GM10266 (cell line): ENCODE results near the gene NTSR2.

Experiments used
- DNase-seq: peaks from one replicate; pipeline ENCODE4 v3.0.0; 2012; ENCODE audit errors: extremely low spot score
- TF ChIP-seq, protein P1 (sequence below): IDR thresholded peaks from 2 replicates; pipeline ENCODE4 v1.5.1; 2012; ENCODE audit warnings: mild to moderate bottlenecking, low read depth; ENCODE audit not compliant: control insufficient read depth, insufficient read depth; ENCODE audit errors: missing control alignments

NTSR2 gene

DNA sequence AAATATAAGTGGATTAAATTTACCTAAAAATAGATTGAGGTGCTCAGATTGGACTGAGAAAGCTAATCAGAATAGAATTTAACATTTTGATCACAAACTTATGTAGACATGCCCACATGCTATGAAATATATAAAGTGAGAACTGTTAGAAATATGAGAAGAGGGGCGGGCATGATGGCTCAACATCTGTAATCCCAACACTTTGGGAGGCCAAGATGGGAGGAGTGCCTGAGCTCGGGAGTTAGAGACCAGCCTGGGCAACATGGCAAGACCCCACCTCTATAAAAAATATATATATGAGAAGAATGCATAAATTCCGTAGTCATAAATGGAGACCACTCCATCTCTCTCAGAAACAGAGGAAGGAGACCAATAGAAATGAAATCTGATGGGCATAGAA lies 25.7 kb downstream of the NTSR2 start:
- TF ChIP-seq, protein P1, sequence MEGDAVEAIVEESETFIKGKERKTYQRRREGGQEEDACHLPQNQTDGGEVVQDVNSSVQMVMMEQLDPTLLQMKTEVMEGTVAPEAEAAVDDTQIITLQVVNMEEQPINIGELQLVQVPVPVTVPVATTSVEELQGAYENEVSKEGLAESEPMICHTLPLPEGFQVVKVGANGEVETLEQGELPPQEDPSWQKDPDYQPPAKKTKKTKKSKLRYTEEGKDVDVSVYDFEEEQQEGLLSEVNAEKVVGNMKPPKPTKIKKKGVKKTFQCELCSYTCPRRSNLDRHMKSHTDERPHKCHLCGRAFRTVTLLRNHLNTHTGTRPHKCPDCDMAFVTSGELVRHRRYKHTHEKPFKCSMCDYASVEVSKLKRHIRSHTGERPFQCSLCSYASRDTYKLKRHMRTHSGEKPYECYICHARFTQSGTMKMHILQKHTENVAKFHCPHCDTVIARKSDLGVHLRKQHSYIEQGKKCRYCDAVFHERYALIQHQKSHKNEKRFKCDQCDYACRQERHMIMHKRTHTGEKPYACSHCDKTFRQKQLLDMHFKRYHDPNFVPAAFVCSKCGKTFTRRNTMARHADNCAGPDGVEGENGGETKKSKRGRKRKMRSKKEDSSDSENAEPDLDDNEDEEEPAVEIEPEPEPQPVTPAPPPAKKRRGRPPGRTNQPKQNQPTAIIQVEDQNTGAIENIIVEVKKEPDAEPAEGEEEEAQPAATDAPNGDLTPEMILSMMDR, result no peak
- DNase-seq, result no peak

- TF ChIP-seq, protein P1, result no peak
- no peak for DNase-seq
Observed at GRCh38 chr2:11642972-11643371, 27.0 kb downstream of the NTSR2 start.

DNA sequence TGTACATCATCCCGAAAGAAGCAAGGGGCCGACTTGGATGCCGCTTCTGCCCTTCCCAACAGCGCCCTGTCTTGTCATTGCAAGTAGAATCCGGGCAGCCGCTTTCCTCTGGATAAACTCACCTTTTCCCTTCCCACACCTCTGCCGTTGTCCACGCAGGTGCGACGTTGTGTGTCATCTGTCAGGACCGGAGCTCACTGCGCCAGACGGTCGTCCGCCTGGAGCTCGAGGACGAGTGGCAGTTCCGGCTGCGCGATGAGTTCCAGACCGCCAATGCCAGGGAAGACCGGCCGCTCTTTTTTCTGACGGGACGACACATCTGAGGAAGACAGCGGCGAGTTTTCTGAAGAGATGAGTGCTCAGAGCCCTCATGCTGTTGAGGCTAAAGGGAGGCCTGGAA lies 29.9 kb downstream of the NTSR2 start:
- TF ChIP-seq, protein P1, result no peak
- no peak for DNase-seq

- no peak for DNase-seq
- TF ChIP-seq, protein P1, result no peak
Observed at GRCh38 chr2:11639503-11639902, 30.5 kb downstream of the NTSR2 start.

GRCh38 chr2:11637546-11637945 lies 32.4 kb downstream of the NTSR2 start:
- DNase-seq, result no peak
- TF ChIP-seq, protein P1, result no peak

DNA sequence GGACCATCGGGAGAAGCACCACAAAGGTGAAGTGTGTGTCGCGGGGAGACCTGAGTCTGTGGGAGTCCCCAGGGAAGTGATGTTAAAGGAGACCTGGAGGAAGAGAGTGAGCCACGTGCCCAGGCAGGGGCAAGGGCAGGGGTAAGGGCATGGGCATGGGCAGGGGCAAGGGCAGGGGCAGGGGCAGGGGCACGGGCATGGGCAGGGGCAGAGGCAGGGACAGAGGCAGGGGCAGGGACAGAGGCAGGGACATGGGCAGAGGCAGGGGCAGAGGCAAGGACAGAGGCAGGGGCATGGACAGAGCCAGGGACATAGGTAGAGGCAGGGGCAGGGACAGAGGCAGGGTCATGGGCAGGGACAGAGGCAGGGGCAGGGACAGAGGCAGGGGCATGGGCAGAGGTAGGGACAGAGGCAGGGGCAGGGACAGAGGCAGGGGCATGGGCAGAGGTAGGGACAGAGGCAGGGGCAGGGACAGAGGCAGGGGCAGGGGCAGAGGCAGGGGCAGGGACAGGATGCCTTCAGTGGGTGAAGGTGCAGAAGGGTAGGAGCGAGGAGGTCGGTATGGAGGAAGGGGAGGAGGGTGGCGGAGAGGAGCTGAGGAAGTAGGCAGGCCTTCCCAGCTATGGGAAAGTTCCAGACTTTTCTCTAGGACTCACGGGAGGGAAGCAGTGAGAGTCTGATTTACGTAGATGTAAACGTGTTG lies 33.3 kb downstream of the NTSR2 start:
- TF ChIP-seq, protein P1, result no peak
- no peak for DNase-seq

- DNase-seq, result no peak
Observed at GRCh38 chr2:11635141-11635540, 34.9 kb downstream of the NTSR2 start.

More at GRCh38 chr2:11635141-11635540, 34.9 kb downstream of the NTSR2 start:
- TF ChIP-seq, protein P1, result no peak
